ENCODE measurements around the gene PNMA8C.
"Not testable (repeated sequence)": the region's sequence is repeated elsewhere in the genome, so short reads cannot be mapped to it uniquely, and the experiment has no call there.

DNA sequence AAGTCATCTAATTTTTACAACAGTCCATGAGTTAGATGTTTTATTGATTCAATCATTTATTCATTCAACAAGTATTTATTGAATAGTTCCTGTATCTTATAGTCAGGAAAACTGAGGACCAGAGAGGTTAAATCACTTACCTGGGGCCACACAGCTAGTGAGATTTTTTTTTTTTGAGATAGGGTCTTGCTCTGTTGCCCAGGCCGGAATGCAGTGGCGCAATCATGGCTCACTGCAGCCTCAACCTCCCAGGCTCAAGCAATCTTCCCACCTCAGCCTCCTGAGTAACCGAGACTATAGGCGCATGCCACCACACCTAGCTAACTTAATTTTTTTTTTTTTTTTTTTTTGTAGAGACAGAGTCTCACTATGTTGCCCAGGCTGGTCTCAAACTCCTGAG lies 7.0 kb upstream of the PNMA8C start:
- TF ChIP-seq ZNF565 (CRISPR knock-in tag; conservative IDR thresholded peaks at IDR 0.05; ENCODE audit: low read depth); CSDC2 (CRISPR knock-in tag; IDR thresholded peaks at IDR 0.05); TCF4 (CRISPR knock-in tag; IDR thresholded peaks at IDR 0.05; ENCODE audit: borderline replicate concordance); CSRNP3 (CRISPR knock-in tag; IDR thresholded peaks at IDR 0.05); POU6F1 (CRISPR knock-in tag; IDR thresholded peaks at IDR 0.05; ENCODE audit: borderline replicate concordance, low read depth): not testable (repeated sequence)

All from SK-N-SH treated with all-trans-retinoic acid at 6 μM for 48 hours (cell line).